T-helper 22 cell (primary cell): ENCODE measurements around the gene GPR84.

Source experiments
- DNase-seq: peaks from one replicate; pipeline ENCODE4 v3.0.0-alpha.2; 2020; ENCODE audit warnings: low read depth

GPR84 gene

DNA sequence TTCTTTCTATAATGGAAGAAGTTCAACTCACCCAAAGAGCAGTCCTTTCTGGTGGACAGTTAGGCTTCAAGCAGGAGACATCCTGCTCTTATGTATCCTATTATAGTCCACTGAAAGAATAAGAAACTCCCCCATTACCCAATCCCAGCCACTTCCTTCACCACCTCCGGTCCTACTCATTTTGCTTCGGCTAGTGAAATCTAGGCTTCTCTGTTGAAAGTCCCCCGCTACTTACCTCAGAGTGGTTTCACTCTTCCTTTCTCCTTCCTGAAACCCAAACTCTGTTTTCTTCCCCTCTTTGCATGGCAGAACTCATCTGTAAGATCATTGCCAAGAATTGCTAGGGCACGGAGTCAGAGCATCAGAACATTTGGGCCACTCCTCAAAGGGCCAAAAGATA lies at the start of gene GPR84:
Gene GPR84, minus strand, starts transcription at position 74 of the 400 bp plus-strand sequence. CDS start 635 bp downstream, outside the sequence.
- DNase-seq, result no peak

GRCh38 chr12:54413284-54414190 lies 49.3 kb upstream of the GPR84 start:
- DNase-seq, result peak; percentile 78

DNA sequence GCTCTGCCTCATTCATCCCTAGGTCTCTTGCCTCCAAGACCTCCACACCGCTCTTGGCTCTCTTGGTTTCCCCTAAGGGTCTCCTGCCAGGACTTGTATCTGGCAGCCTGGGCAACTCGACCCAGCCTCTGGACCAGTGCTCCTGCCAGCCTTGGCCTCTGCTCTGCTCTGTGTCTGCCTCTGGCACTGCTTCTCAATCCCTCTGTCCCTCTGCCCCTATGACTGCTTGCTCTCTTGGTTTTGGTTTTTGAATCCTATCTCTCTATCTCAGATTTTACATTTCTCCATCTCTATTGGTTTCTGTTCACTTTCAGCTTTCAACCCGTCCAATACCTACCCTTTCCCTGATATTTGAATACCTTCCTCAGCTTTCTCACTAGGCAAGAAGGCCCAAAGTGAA lies 48.5 kb upstream of the GPR84 start:
- no peak for DNase-seq

DNA sequence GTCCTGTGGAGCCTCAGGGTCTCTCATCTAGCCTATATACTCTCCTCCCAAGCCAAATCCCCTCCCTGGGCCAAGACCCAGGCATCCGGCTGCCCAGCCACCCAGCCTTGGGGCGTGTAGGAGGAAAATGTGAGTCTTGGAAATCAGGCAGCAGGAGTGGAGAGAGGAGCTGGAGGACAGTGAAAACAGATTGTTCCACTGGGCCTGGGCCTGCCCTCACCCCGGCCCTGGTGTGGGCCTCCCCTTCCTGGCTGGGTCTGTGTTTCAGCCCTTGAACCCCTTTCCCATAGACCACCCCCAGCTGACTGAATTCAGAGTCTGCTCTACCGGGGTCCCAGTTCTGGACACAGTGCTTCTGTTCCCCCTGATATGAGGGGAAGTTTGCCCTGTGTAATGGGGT lies 48.1 kb upstream of the GPR84 start:
- no peak for DNase-seq

DNA sequence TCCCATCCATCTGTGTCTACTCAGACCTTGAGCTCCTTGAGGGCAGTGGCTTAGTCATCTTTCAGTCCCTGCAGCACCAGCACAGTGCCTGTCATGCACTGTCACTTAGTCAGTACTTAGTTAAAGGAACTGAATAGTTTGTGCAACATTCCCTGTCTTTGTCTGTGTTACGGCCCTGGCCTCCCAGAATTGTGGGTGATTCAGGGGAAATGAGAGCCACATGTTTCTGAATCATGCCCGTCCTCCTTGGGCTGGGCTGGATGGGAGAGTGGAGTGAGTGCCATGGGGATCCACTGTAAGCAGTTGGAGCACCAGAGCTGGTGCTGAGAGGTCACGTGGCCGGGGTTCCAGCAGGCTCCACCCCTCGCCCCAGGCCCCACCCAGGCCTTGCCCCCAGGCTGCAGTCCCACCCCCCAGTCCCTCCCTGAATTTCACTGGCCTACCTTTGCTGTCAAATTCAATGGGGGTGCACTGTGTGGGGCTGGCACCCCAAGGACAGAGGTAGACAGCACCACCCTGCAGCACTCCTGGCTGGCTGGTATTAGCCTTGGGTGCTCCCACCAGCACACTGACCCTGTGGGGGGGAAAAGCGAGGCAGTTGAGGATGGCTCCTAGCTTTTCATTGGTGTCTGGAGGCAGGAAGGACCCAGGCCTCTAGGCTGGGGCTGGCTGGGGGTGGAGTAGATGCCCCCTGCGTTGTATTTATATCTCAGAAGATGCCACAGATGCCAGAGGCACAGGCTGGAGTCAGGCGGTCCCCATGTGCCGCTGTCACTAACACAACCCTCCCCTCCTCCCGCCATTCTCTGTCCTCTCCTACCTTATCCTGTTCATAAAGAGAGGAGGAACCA lies 47.3 kb upstream of the GPR84 start:
- peak; percentile 42 for DNase-seq

- no peak for DNase-seq
These were observed 45.0 kb upstream of the GPR84 start for GRCh38 chr12:54409267-54409666.

DNA sequence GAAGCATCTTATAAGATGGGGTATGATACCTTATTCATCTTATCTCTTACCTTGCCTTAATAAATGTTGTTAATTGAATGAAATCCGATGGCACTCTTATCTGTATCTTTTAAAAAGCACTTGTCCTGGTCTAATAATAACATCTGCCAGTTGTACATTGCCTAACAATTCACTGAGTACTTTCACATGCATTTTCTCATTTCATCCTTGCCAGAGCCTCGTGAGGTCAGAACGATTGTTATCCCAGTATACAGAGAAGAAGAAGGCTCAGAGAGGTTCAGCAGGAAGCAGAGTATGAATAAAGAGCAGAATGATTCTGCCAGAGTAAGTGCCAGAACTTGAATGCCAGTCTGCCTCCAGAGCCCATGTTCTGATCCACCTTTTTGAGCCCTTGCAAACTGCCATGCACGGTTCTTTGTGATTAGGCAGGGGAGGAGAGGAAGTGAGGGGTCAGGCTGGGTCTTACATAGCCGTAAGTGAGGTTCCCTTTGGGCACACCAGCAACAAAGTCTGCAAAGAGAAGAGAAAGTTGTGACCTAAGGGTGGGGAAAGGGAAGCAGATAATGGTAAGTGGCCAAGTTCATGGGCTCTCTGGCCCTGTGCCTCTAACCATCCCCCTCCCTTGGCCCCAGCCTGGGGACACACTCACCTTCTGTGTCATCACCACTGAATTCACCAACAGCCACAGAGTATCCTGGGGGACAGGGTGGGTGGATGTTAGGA lies 43.1 kb upstream of the GPR84 start:
- DNase-seq, result no peak

GRCh38 chr12:54405573-54405972 lies 41.3 kb upstream of the GPR84 start:
- no peak for DNase-seq

- no peak for DNase-seq
These were observed 40.8 kb upstream of the GPR84 start for GRCh38 chr12:54405106-54405505.

DNA sequence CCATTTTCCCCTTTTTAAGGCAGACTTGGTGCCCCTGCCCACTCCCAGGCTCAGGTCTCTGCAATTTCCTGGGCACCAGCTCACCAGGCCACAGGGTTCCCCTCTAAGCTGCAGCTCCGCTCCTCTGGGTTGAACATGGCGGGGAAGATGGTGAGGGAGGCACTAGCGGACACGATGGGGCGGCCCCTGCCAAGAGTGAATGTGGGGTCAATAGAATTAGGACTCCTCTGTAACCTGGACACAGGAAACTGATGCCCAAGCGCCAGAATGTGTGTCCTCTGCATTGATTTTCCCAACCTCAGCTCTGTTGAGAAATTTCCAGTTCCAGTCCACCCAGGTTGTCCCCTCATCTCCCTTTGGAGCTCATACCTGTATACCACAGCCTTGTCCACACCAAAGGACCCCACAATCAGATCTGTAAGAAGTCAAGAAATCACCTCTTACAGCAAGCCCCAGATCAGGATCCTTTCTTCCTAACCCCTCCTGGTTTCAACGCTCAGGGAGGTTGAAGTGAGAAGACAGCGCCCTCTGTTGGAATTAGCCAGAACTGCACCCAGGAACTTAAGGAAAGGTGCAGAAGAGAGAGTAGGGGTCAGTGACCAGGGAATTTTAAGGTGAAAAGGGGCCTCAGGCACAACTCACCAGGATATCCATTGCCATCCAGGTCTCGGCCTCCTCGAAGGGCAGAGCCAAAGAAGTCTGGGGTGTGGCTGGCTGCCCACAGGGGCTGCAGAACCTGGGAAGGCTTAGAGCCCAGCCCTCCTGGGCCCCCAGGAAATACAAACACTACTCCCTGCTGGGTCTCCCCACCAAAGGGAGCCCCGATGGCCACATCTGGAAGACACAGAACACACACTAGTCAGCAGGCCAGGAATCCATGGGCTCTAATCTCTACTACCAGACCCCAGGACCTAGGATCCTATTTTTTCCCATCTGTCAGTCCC lies 40.0 kb upstream of the GPR84 start:
- DNase-seq, result peak; percentile 29

- DNase-seq, result no peak
These were observed 36.8 kb upstream of the GPR84 start for GRCh38 chr12:54401119-54401518.

DNA sequence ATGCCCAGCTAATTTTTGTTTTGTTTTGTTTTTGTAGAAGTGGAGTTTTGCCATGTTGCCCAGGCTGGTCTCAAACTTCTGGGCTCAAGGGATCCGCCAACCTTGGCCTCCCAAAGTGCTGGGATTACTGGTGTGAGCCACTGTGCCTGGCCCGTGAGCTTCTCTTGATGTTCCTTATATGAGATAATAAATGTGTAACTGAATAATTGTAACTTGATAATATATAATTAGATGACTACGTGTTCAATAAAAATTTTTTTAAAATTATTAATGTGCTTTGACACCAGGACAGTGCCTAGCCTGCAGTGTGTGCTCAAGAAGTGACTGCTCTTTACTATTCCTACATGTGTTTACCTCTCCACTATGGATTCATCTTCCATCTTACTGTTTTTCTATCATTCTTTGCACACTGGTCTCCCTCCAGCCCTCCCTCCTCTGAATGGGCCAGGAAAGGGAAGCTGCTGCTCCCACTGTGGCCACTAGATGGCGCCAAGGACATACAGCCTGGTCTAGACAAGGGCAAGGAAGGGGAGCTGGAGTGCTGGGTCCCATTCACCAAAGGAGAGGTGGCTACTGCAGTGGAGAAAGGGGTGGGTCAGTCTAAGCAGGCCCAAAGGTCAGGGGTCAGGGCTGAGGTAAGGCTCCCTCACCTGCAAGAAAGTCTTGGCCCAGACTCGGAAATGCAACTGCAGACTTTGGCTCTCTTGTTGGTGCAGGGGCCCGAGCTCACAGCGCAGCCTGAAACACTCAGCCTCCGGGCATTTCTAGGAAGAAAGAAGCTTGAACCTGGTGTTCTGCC lies 34.9 kb upstream of the GPR84 start:
- DNase-seq, result peak; percentile 50

- DNase-seq, result no peak
These were observed 33.9 kb upstream of the GPR84 start for GRCh38 chr12:54398218-54398617.

DNA sequence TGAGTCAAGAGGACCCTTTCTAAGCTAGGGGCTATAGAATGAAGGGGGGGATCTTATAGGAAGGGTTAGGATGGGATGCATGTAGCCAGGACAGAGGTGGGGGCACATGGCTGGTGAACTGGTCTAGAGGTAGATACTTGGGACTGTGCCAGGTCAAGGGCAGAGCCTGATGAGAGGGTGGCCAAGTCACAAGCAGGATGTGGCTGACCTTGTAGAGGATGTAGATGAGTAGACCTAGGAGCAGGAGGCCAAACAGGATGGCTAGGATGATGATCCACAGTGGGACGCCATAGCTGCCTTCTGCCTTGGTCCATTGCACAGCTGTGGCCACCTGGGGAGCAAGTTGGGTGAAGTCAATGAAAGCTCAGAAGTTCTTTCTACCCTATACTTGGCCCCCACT lies 32.9 kb upstream of the GPR84 start:
- DNase-seq, result no peak

- no peak for DNase-seq
These were observed 31.3 kb upstream of the GPR84 start for GRCh38 chr12:54395545-54395944.

DNA sequence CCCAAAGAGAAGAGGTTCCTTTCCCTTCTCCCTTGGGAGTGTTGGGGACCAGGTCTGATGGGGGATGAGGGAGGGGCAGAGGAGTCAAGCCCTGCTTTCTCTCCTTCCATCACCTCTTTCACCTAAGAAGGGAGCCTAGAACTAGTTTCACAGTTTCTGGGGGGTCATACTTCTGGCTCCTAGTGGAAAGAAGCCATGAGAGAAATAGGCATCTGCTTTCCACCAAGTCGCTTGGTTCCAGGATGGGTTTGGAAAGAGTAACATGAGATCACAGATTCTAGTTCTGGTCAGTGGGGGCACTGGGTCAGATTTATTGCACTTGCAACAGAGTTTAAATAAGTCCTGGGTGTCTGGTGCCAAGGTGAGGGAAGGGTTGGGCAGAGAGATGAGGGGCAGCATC lies 30.7 kb upstream of the GPR84 start:
- DNase-seq, result no peak

DNA sequence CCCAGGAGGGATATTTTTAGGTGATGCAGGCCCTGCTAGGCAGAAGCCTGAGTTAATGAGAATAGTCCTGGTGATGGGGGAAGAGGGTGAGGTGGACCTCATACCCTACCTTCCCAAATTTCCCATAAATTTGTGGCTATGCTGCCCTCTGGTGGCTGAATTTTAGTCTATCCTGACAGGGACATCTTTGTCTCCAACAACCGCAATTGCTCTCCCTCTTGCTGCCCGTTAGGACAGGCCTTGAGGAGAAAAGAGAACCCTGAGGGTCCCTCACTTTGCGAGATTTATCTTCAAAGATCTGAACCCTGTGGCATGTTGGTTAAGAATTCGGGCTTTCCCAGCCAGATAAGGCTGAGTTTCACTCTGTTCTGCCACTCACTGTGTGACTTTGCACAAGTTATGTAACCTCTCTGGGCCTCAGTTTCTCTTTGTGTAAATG lies 30.0 kb upstream of the GPR84 start:
- no peak for DNase-seq

DNA sequence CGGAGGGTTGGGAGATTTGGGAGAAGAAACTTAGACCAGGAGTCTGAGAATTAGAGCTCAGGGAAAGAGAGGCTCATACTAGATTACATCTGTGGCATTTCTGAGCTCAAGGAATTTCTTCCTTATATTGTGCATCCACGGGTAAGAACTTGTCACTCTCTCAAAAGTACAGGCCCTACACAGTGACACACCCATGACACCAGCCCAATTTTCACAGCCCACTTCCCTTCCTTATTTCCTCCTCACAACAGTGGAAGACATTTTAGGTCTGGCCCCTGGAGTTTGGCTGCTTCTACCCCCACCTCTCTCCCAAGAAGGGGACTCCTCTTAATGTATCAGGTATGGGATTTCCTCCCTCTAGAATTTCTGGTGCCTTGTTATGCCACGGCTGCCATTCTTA lies 29.5 kb upstream of the GPR84 start:
- no peak for DNase-seq

GRCh38 chr12:54393207-54393609 lies 28.9 kb upstream of the GPR84 start:
- no peak for DNase-seq

GRCh38 chr12:54392485-54393206 lies 28.4 kb upstream of the GPR84 start:
- DNase-seq, result no peak
